GM11168 (cell line): ENCODE measurements around the gene PPP1R13B.

Experiments
- in situ Hi-C: fragments of 300-500 bp; cut with MboI; formaldehyde crosslinking; loops from one replicate; pipeline ENCODE4 v1.12.0; 2022; ENCODE audit warnings: low sequenced_read_pairs; ENCODE audit not compliant: unreplicated experiment

PPP1R13B gene

GRCh38 chr14:103705118-103705503 lies 142.3 kb downstream of the PPP1R13B start:
- in situ Hi-C loops, result no loop called here

GRCh38 chr14:103704708-103705107 lies 142.7 kb downstream of the PPP1R13B start:
- in situ Hi-C loops, result no loop called here

- in situ Hi-C loops, result no loop called here
Observed at GRCh38 chr14:103703433-103704385, 143.7 kb downstream of the PPP1R13B start.

- in situ Hi-C loops, result no loop called here
Observed at GRCh38 chr14:103702497-103703432, 144.6 kb downstream of the PPP1R13B start.

GRCh38 chr14:103702095-103702494 lies 145.3 kb downstream of the PPP1R13B start:
- in situ Hi-C loops, result no loop called here

GRCh38 chr14:103700753-103701490 lies 146.5 kb downstream of the PPP1R13B start:
- in situ Hi-C loops, result no loop called here

- in situ Hi-C loops, result loop anchor here (25.0 kb wide), 1 partner anchor 113 kb away; no protein-coding TSS in a partner anchor
Observed at GRCh38 chr14:103699901-103700752, 147.2 kb downstream of the PPP1R13B start.

- in situ Hi-C loops, result loop anchor here (25.0 kb wide), 1 partner anchor 112 kb away; no protein-coding TSS in a partner anchor
Observed at GRCh38 chr14:103699261-103699661, 148.1 kb downstream of the PPP1R13B start.

GRCh38 chr14:103698380-103699260 lies 148.8 kb downstream of the PPP1R13B start:
- in situ Hi-C loops, result loop anchor here (25.0 kb wide), 1 partner anchor 111 kb away; no protein-coding TSS in a partner anchor

- in situ Hi-C loops, result loop anchor here (25.0 kb wide), 1 partner anchor 110 kb away; no protein-coding TSS in a partner anchor
Observed at GRCh38 chr14:103697603-103698379, 149.6 kb downstream of the PPP1R13B start.

- in situ Hi-C loops, result loop anchor here (25.0 kb wide), 1 partner anchor 110 kb away; no protein-coding TSS in a partner anchor
Observed at GRCh38 chr14:103697206-103697602, 150.2 kb downstream of the PPP1R13B start.

GRCh38 chr14:103696466-103697071 lies 150.8 kb downstream of the PPP1R13B start:
- in situ Hi-C loops, result loop anchor here (25.0 kb wide), 1 partner anchor 109 kb away; no protein-coding TSS in a partner anchor

GRCh38 chr14:103696070-103696402 lies 151.3 kb downstream of the PPP1R13B start:
- in situ Hi-C loops, result loop anchor here (25.0 kb wide), 1 partner anchor 109 kb away; no protein-coding TSS in a partner anchor

- in situ Hi-C loops, result loop anchor here (25.0 kb wide), 1 partner anchor 108 kb away; no protein-coding TSS in a partner anchor
Observed at GRCh38 chr14:103695296-103696069, 151.9 kb downstream of the PPP1R13B start.

- in situ Hi-C loops, result loop anchor here (25.0 kb wide), 1 partner anchor 107 kb away; no protein-coding TSS in a partner anchor
Observed at GRCh38 chr14:103694572-103695026, 152.8 kb downstream of the PPP1R13B start.

GRCh38 chr14:103693515-103693914 lies 153.9 kb downstream of the PPP1R13B start:
- in situ Hi-C loops, result loop anchor here (25.0 kb wide), 1 partner anchor 106 kb away; no protein-coding TSS in a partner anchor
